Neural cell (in vitro differentiated cells): ENCODE measurements around the gene CDCP1. TPM values are rescaled to one million over a fixed set of nuclear protein-coding genes. Genes with fewer than 3 reads are reported as not detected.

Experiments
- H2AFZ ChIP-seq: fragments of 200-600, 300-800 bp; sonication (generic), shearing (Covaris generic); 2 replicates; pipeline ENCODE4 v1.6.0; 2014; ENCODE audit warnings: low read depth, mild to moderate bottlenecking, antibody characterized with exemption, low read length, moderate library complexity
- H3F3A ChIP-seq: fragments of 200-600 bp; shearing (Covaris generic); 2 replicates; pipeline ENCODE4 v1.6.1; 2016; ENCODE audit warnings: mild to moderate bottlenecking, moderate library complexity, mixed read lengths, antibody characterized with exemption, low read length; ENCODE audit not compliant: insufficient read depth, poor library complexity, severe bottlenecking
- H3K27ac ChIP-seq: fragments of 200-600, 300-800 bp; sonication (generic), shearing (Covaris generic); 2 replicates; pipeline ENCODE4 v1.5.1; 2014; ENCODE audit warnings: mild to moderate bottlenecking, low read length, moderate library complexity
- H3K27me3 ChIP-seq: fragments of 300-800, 200-600 bp; sonication (generic), shearing (Covaris generic); 2 replicates; pipeline ENCODE4 v1.6.0; 2014; ENCODE audit warnings: mild to moderate bottlenecking, low read depth, low read length, moderate library complexity; ENCODE audit not compliant: insufficient read depth
- H3K36me3 ChIP-seq: fragments of 300-800, 200-600 bp; sonication (generic), shearing (Covaris generic); 2 replicates; pipeline ENCODE4 v1.5.1; 2014; ENCODE audit warnings: mild to moderate bottlenecking, antibody characterized with exemption, low read length, moderate library complexity; ENCODE audit not compliant: insufficient read depth
- H3K4me2 ChIP-seq: fragments of 300-800, 200-600 bp; sonication (generic), shearing (Covaris generic); 2 replicates; pipeline ENCODE4 v1.6.0; 2014; ENCODE audit warnings: mild to moderate bottlenecking, low read length
- H3K4me3 ChIP-seq: fragments of 300-800, 200-600 bp; sonication (generic), shearing (Covaris generic); 2 replicates; pipeline ENCODE4 v1.5.1; 2014; ENCODE audit warnings: mild to moderate bottlenecking, low read length, moderate library complexity
- H3K79me2 ChIP-seq: fragments of 200-600 bp; shearing (Covaris generic); replicated peaks from 2 replicates; pipeline ENCODE4 v1.6.0; 2014; ENCODE audit warnings: mild to moderate bottlenecking, low read length, moderate library complexity; ENCODE audit not compliant: insufficient read depth
- H3K9ac ChIP-seq: fragments of 300-800, 200-600 bp; sonication (generic), shearing (Covaris generic); 2 replicates; pipeline ENCODE4 v1.6.1; 2016; ENCODE audit warnings: mild to moderate bottlenecking, low read length, mixed read lengths
- H3K9me2 ChIP-seq: fragments of 200-600 bp; shearing (Covaris generic); 2 replicates; pipeline ENCODE4 v1.6.1; 2016; ENCODE audit warnings: mild to moderate bottlenecking, low read length, mixed read lengths; ENCODE audit not compliant: insufficient read depth
- H3K9me3 ChIP-seq: fragments of 200-600, 300-800 bp; sonication (generic), shearing (Covaris generic); 2 replicates; pipeline ENCODE4 v1.6.1; 2016; ENCODE audit warnings: mild to moderate bottlenecking, mixed run types, low read length, moderate library complexity, mixed read lengths
- H4K20me1 ChIP-seq: fragments of 200-600 bp; shearing (Covaris generic); 2 replicates; pipeline ENCODE4 v1.6.1; 2016; ENCODE audit warnings: mild to moderate bottlenecking, mixed run types; ENCODE audit not compliant: insufficient read depth
- CTCF ChIP-seq: fragments of 450-650 bp; IDR thresholded peaks from 2 replicates; pipeline ENCODE4 v1.5.1; 2014; ENCODE audit warnings: antibody characterized with exemption, mild to moderate bottlenecking, moderate library complexity; ENCODE audit not compliant: poor library complexity, severe bottlenecking
- EP300 ChIP-seq: fragments of 450-650 bp; conservative IDR thresholded peaks from 2 replicates; pipeline ENCODE4 v1.6.1; 2014; ENCODE audit warnings: antibody characterized with exemption, mild to moderate bottlenecking, moderate library complexity; ENCODE audit not compliant: poor library complexity, severe bottlenecking
- EZH2 ChIP-seq: fragments of 200-600, 300-800 bp; shearing (Covaris generic), sonication (generic); IDR thresholded peaks from 2 replicates; pipeline ENCODE4 v1.6.1; 2014; ENCODE audit warnings: antibody characterized with exemption, low read length, borderline replicate concordance, mild to moderate bottlenecking; ENCODE audit not compliant: insufficient read depth, poor library complexity, severe bottlenecking
- MXI1 ChIP-seq: fragments of 450-650 bp; conservative IDR thresholded peaks from 2 replicates; pipeline ENCODE4 v1.6.1; 2014; ENCODE audit warnings: antibody characterized with exemption, mild to moderate bottlenecking; ENCODE audit not compliant: poor library complexity, severe bottlenecking
- POLR2AphosphoS5 ChIP-seq: IDR thresholded peaks from 2 replicates; pipeline ENCODE4 v1.6.1; 2012
- RAD21 ChIP-seq: fragments of 450-650 bp; conservative IDR thresholded peaks from 2 replicates; pipeline ENCODE4 v1.6.1; 2014; ENCODE audit warnings: antibody characterized with exemption, mild to moderate bottlenecking, moderate library complexity
- REST ChIP-seq: IDR thresholded peaks from 2 replicates; pipeline ENCODE4 v1.6.1; 2012; ENCODE audit warnings: borderline replicate concordance
- SMC3 ChIP-seq: fragments of 450-650 bp; conservative IDR thresholded peaks from 2 replicates; pipeline ENCODE4 v1.6.1; 2014; ENCODE audit warnings: antibody characterized with exemption, mild to moderate bottlenecking, moderate library complexity; ENCODE audit not compliant: poor library complexity
- TAF1 ChIP-seq: IDR thresholded peaks from 2 replicates; pipeline ENCODE4 v1.6.1; 2012; ENCODE audit warnings: low read depth
- polyA plus RNA-seq: library from polyadenylated mRNA; depleted of rRNA; stranded (reverse); fragments of >200 nt; gene quantifications from 2 replicates; pipeline ENCODE4 v1.2.3, GENCODE V29; 2014

The CDCP1 gene
- polyA plus RNA-seq, 1 donor from 2014 or later, result not detected

GRCh38 chr3:45060165-45060892 lies 85.8 kb downstream of the CDCP1 start:
- no peak overlapping the region for H3K4me2 ChIP-seq
- H3K9me2 ChIP-seq, result no peaks in the 10 kb centered on the region
- H3F3A ChIP-seq, result no peaks in the 10 kb centered on the region
- H3K27ac ChIP-seq, result no peak overlapping the region
- H2AFZ ChIP-seq, result no peak overlapping the region
- no peaks in the 10 kb centered on the region for H3K9me3 ChIP-seq
- no peak overlapping the region for H3K9ac ChIP-seq
- no peaks in the 10 kb centered on the region for H3K36me3 ChIP-seq
- H3K27me3 ChIP-seq, result no peaks in the 10 kb centered on the region
- H3K79me2 ChIP-seq, result no peaks in the 10 kb centered on the region
- no peak overlapping the region for H3K4me3 ChIP-seq
- no peaks in the 10 kb centered on the region for H4K20me1 ChIP-seq
- TF ChIP-seq EP300 (no peak), MXI1 (no peak), POLR2AphosphoS5 (no peak), RAD21 (no peak), SMC3 (no peak), EZH2 (no peak), TAF1 (no peak), REST (no peak), CTCF (no peak)

- Histone ChIP-seq H3K9me2 (no peaks in the 10 kb centered on the region), H3K9me3 (no peaks in the 10 kb centered on the region), H3K4me2 (no peak overlapping the region), H3F3A (no peaks in the 10 kb centered on the region), H3K27ac (no peak overlapping the region), H3K79me2 (no peaks in the 10 kb centered on the region), H4K20me1 (no peaks in the 10 kb centered on the region), H3K4me3 (no peak overlapping the region), H3K9ac (no peak overlapping the region), H2AFZ (no peak overlapping the region), H3K27me3 (no peaks in the 10 kb centered on the region), H3K36me3 (no peaks in the 10 kb centered on the region)
- no peak for TF ChIP-seq RAD21
- TF ChIP-seq POLR2AphosphoS5, result no peak
These were observed 87.0 kb downstream of the CDCP1 start for GRCh38 chr3:45059132-45059531.
